ENCODE data around the gene MPLKIP. TPM values are rescaled to one million over a fixed set of nuclear protein-coding genes. Genes with fewer than 3 reads are reported as not detected.

MPLKIP gene
- total RNA-seq, 1 experiment from 2014 or later, result 43.8 TPM

DNA sequence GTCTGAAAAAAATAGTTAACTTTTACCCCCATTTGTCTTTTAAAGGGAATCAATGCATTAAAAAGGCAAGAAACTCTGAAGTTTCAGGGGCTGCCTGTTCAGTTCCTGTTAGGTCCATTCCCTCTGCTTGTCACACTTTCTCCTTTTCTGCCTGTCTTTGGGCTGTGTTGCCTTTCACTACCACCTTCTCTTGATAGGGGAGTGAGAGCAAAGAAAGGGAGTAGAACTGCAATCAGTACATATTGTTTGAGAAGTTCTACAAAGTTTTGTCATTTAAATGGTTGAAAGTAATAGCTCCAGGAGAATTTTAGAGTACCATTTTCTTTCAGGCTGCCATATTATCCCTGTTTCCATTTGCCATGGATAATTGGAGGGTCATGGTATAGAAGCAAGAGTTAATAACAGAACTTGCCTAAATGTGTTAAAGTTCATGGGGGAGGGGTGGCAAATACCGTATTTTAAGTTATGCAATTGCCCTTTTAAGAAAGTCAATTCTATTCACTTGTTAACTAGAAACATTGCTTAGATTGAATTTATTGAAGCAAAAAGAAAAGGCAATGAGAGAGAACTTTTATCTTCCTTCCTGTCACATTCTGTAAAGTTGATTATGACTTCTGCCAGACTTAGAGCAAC lies 38.6 kb downstream of the MPLKIP start:
- Histone ChIP-seq H3K4me1 (ENCODE audit: insufficient read depth, low read length, poor library complexity, severe bottlenecking) (peaks cover 13% of the 10 kb centered on the region), H3K27me3 (replicated peaks; ENCODE audit: insufficient read depth, low read depth, low read length, poor library complexity) (no peaks in the 10 kb centered on the region), H3K9me3 (ENCODE audit: low read depth, low read length, poor library complexity, severe bottlenecking) (no peaks in the 10 kb centered on the region), H3K27ac (ENCODE audit: low read depth, low read length, poor library complexity, severe bottlenecking) (no peak overlapping the region), H3K4me3 (ENCODE audit: low read depth, low read length, poor library complexity, severe bottlenecking) (no peak overlapping the region), H3K36me3 (ENCODE audit: insufficient read depth, low read length, poor library complexity, severe bottlenecking) (peaks cover 34% of the 10 kb centered on the region)
- ChIA-PET POLR2A (ENCODE audit: low non-redundant PET) (no interaction called here), CTCF (no interaction called here)
- intact Hi-C loops (cut with micrococcal nuclease; ENCODE audit: unreplicated experiment), result no loop called here
- no TSS peak for BruUV-seq (replicated peaks)
- DNase-seq (ENCODE audit: low spot score), result peak; percentile 15
- no peak for TF ChIP-seq EZH2 (IDR thresholded peaks at IDR 0.05; ENCODE audit: borderline replicate concordance, low read depth, low read length, poor library complexity, severe bottlenecking)
- TF ChIP-seq, protein P1, sequence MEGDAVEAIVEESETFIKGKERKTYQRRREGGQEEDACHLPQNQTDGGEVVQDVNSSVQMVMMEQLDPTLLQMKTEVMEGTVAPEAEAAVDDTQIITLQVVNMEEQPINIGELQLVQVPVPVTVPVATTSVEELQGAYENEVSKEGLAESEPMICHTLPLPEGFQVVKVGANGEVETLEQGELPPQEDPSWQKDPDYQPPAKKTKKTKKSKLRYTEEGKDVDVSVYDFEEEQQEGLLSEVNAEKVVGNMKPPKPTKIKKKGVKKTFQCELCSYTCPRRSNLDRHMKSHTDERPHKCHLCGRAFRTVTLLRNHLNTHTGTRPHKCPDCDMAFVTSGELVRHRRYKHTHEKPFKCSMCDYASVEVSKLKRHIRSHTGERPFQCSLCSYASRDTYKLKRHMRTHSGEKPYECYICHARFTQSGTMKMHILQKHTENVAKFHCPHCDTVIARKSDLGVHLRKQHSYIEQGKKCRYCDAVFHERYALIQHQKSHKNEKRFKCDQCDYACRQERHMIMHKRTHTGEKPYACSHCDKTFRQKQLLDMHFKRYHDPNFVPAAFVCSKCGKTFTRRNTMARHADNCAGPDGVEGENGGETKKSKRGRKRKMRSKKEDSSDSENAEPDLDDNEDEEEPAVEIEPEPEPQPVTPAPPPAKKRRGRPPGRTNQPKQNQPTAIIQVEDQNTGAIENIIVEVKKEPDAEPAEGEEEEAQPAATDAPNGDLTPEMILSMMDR (conservative IDR thresholded peaks at IDR 0.05; ENCODE audit: low read depth, low read length), result no peak

DNA sequence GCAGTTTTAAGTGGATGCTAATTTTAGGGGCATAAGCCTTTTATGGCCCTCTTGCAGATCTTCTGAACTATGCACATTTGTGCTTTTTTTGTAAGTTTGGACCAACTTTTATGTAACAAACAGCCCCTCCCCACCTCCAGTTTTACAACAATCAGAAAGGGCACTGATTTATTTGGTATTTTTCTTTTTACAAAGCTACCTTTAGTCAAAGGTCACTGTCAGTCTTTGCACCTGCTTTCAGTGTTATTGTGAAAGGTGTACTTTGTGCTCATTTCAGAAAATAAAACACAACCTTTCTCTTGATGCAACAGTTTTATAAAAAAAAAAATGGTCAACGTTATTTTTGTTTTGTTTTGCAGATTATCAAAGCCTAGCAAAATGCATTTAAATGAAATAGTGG lies 39.2 kb downstream of the MPLKIP start:
- BruUV-seq (replicated peaks), result no TSS peak
- CTCF ChIA-PET, result no interaction called here
- POLR2A ChIA-PET (ENCODE audit: low non-redundant PET), result no interaction called here

DNA sequence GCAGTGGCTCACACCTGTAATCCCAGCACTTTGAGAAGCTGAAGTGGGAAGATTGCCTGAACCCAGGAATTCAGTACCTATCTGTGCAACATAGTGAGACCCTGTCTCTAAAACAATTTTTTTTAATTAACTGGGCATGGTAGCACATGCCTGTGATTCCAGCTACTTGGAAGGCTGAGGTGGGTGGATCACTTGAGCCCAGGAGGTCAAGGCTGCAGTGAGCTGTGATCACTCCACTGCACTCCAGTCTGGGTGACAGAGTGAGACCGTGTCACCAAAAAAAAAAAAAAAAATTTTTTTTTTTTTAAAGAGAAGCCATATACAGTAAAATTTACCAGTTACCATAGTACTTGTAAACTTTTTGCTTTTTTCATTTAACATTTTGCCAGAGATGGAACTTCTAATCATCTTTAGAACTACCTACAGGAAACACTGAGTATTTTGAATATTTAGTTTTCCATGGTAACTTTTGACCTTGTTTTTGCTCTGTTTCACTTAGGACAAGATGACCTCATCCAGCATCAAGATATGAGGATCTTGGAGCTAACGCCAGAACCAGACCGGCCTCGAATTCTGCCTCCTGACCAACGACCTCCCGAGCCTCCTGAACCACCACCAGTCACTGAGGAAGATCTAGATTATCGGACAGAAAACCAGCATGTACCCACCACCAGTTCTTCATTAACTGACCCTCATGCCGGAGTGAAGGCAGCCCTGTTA lies 40.6 kb downstream of the MPLKIP start:
- Histone ChIP-seq H3K9me3 (ENCODE audit: low read depth, low read length, poor library complexity, severe bottlenecking) (no peaks in the 10 kb centered on the region), H3K27ac (ENCODE audit: low read depth, low read length, poor library complexity, severe bottlenecking) (no peak overlapping the region), H3K36me3 (ENCODE audit: insufficient read depth, low read length, poor library complexity, severe bottlenecking) (peaks cover 46% of the 10 kb centered on the region), H3K27me3 (replicated peaks; ENCODE audit: insufficient read depth, low read depth, low read length, poor library complexity) (no peaks in the 10 kb centered on the region), H3K4me3 (ENCODE audit: low read depth, low read length, poor library complexity, severe bottlenecking) (no peak overlapping the region), H3K4me1 (ENCODE audit: insufficient read depth, low read length, poor library complexity, severe bottlenecking) (peaks cover 13% of the 10 kb centered on the region)
- TF ChIP-seq, protein P1 (conservative IDR thresholded peaks at IDR 0.05; ENCODE audit: low read depth, low read length), result no peak
- TF ChIP-seq EZH2 (IDR thresholded peaks at IDR 0.05; ENCODE audit: borderline replicate concordance, low read depth, low read length, poor library complexity, severe bottlenecking), result no peak
- DNase-seq (ENCODE audit: low spot score), result no peak
- no TSS peak for BruUV-seq (replicated peaks)
- ChIA-PET POLR2A (ENCODE audit: low non-redundant PET) (no interaction called here), CTCF (no interaction called here)
- intact Hi-C loops (cut with micrococcal nuclease; ENCODE audit: unreplicated experiment), result no loop called here

More for the DNA sequence above, 39.2 kb downstream of the MPLKIP start:
- intact Hi-C loops (cut with micrococcal nuclease; ENCODE audit: unreplicated experiment), result no loop called here
- TF ChIP-seq EZH2 (IDR thresholded peaks at IDR 0.05; ENCODE audit: borderline replicate concordance, low read depth, low read length, poor library complexity, severe bottlenecking), result no peak
- TF ChIP-seq, protein P1 (conservative IDR thresholded peaks at IDR 0.05; ENCODE audit: low read depth, low read length), result no peak
- Histone ChIP-seq H3K27ac (ENCODE audit: low read depth, low read length, poor library complexity, severe bottlenecking) (no peak overlapping the region), H3K36me3 (ENCODE audit: insufficient read depth, low read length, poor library complexity, severe bottlenecking) (peaks cover 34% of the 10 kb centered on the region), H3K9me3 (ENCODE audit: low read depth, low read length, poor library complexity, severe bottlenecking) (no peaks in the 10 kb centered on the region), H3K4me3 (ENCODE audit: low read depth, low read length, poor library complexity, severe bottlenecking) (no peak overlapping the region), H3K27me3 (replicated peaks; ENCODE audit: insufficient read depth, low read depth, low read length, poor library complexity) (no peaks in the 10 kb centered on the region), H3K4me1 (ENCODE audit: insufficient read depth, low read length, poor library complexity, severe bottlenecking) (peaks cover 13% of the 10 kb centered on the region)
- DNase-seq (ENCODE audit: low spot score), result no peak

Measured in A673 (cell line).